Testis (tissue), 3 donors: ENCODE data around the gene PNPLA5. TPM values are rescaled to one million over a fixed set of nuclear protein-coding genes. Genes with fewer than 3 reads are reported as not detected.
"Not testable (repeated sequence)": the region's sequence is repeated elsewhere in the genome, so short reads cannot be mapped to it uniquely, and the experiment has no call there.

Source experiments
- DNase-seq: peaks from one replicate; pipeline ENCODE4 v3.0.0-alpha.2; 2019
- H3K27ac ChIP-seq, 2 donors: fragments of 200-600 bp; sonication (generic); one replicate each; pipeline ENCODE4 v1.5.1; 2019
- H3K27me3 ChIP-seq: fragments of 200-600 bp; sonication (generic); one replicate; pipeline ENCODE4 v1.5.1; 2019
- H3K36me3 ChIP-seq: fragments of 200-600 bp; sonication (generic); one replicate; pipeline ENCODE4 v1.5.1; 2017; ENCODE audit warnings: low read depth; ENCODE audit errors: missing control alignments
- H3K4me1 ChIP-seq: fragments of 200-600 bp; sonication (generic); one replicate; pipeline ENCODE4 v1.5.1; 2019
- H3K4me3 ChIP-seq, 2 donors: fragments of 200-600 bp; sonication (generic); one replicate each; pipeline ENCODE4 v1.5.1; 2017 to 2019
- H3K9me3 ChIP-seq: fragments of 200-600 bp; sonication (generic); one replicate; pipeline ENCODE4 v1.5.1; 2017
- POLR2A ChIP-seq: fragments of 450-650 bp; IDR thresholded peaks from one replicate; pipeline ENCODE4 v1.6.1; 2017; ENCODE audit warnings: antibody characterized with exemption, mild to moderate bottlenecking, moderate library complexity
- WGBS, 2 donors: methylation state at CpG; one replicate each; pipeline ENCODE4 v1.1.5; 2018; 5-methylcytosine and 5-hydroxymethylcytosine counted together
- intact Hi-C: fragments of 100-400 bp; cut with DNase I; formaldehyde crosslinking; loops from one replicate; pipeline ENCODE4 v1.15.1; 2023; ENCODE audit warnings: low total_unique reads
- polyA plus RNA-seq: library from polyadenylated mRNA; stranded (reverse); fragments of 350-450 nt; fragmentation: Illumina TruSeq; extraction: RNeasy Lipid Tissue Mini Kit (QIAGEN cat#74804); gene quantifications from one replicate; pipeline ENCODE4 v1.2.3, GENCODE V29; 2014; ENCODE audit warnings: low read depth, low replicate concordance; ENCODE audit not compliant: insufficient read depth
- total RNA-seq, 2 donors: library from RNA; depleted of rRNA; stranded (reverse); fragments of >200 nt; gene quantifications; one replicate each; pipeline ENCODE4 v1.2.3, GENCODE V29; 2016
- TF ChIP-seq, protein P1 (sequence below), 3 experiments: fragments of 450-650 bp in 2 of 3; fragments of 200-600 bp in 1 of 3; sonication (generic) in 1 of 3; IDR thresholded peaks; one replicate each; pipeline ENCODE4 v1.5.1; 2016 to 2019; ENCODE audit warnings: antibody characterized with exemption in 3 of 3, mild to moderate bottlenecking in 2 of 3, moderate library complexity in 1 of 3

Gene PNPLA5
- total and polyA plus RNA-seq, 3 donors from 2014 or later, result not detected

DNA sequence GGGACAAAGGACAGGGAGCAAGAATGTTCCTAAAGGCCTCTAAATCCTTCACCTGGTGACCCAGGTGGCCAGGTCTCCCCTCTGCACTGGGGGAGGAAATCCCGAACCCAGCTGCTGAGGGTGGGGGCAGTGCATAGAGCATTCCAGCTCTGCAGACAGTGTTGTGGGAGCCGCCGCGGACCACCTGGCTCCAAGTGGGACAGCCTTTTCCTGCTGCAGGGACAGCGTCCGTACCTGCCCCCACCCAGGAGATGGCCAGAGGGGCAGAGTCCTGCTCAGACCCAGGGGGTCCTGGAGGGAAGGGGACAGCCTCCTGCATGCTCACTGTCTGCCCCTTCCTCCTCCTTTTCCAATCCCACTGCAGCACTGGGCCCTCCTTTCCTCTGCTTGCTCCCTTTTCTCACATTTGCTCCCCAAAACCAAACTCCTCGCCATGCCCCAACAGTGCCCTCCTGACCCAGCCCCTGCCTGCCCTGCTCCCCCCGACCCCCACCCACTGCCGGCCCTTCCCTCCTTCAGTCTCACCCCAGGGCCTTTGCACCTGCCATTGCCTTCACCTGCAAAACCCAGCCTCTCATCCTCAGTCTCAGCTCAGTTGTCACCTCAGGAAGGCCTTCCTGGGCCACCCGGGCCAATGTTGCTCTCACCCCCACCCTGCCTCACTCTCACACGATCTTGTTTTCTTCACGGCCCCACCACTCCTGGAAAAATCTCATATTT lies 12.8 kb downstream of the PNPLA5 start:
- H3K9me3 ChIP-seq, result no peaks in the 10 kb centered on the region
- intact Hi-C loops, result no loop called here
- H3K27ac ChIP-seq, result no peak overlapping the region
- TF ChIP-seq, protein P1, sequence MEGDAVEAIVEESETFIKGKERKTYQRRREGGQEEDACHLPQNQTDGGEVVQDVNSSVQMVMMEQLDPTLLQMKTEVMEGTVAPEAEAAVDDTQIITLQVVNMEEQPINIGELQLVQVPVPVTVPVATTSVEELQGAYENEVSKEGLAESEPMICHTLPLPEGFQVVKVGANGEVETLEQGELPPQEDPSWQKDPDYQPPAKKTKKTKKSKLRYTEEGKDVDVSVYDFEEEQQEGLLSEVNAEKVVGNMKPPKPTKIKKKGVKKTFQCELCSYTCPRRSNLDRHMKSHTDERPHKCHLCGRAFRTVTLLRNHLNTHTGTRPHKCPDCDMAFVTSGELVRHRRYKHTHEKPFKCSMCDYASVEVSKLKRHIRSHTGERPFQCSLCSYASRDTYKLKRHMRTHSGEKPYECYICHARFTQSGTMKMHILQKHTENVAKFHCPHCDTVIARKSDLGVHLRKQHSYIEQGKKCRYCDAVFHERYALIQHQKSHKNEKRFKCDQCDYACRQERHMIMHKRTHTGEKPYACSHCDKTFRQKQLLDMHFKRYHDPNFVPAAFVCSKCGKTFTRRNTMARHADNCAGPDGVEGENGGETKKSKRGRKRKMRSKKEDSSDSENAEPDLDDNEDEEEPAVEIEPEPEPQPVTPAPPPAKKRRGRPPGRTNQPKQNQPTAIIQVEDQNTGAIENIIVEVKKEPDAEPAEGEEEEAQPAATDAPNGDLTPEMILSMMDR (IDR thresholded peaks at IDR 0.05), result no peak
- TF ChIP-seq POLR2A, result no peak
- 80% methylated on average over 10 to 12 of the region's 12 CpGs for WGBS, 2 donors
- no peak for DNase-seq
- H3K27me3 ChIP-seq, result no peaks in the 10 kb centered on the region
- no peaks in the 10 kb centered on the region for H3K4me1 ChIP-seq
- no peaks in the 10 kb centered on the region for H3K36me3 ChIP-seq
- H3K4me3 ChIP-seq, result no peak overlapping the region

DNA sequence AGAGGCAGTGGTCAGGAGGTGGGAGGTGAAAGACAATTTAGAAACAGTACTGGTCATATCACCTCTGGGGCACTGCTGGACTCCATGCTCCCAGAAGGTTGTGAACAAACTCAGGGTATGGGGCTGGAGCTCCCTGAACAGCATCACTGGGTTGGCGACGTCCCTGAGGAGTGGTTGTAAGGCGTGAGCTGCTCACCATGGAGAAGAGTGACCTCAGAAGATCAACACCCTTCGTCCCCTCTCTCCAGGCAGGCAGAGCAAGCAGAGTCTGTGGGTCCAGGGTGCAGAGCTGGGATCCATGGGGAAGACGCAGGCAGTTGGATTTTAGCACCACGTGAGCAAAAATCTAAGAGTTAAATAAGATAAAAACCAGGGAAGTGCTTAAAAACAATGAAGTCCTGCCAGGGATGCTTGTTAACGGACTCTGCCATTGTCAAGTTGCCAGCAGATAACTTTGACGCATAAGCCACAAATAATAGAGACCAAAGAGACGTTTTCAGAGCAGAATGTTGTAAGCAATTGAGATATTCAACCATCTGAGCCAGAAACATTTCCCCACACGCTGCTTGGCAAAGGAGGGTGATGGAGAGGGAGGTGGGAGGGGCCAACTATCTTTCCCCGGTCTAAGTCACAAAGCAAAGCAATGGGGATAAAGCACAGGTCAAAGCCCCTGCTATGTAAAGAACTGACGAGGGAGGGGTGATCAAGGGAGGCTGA lies 13.6 kb downstream of the PNPLA5 start:
- no peak overlapping the region for H3K27ac ChIP-seq
- no peaks in the 10 kb centered on the region for H3K27me3 ChIP-seq
- no peak overlapping the region for H3K4me3 ChIP-seq
- H3K9me3 ChIP-seq, result no peaks in the 10 kb centered on the region
- TF ChIP-seq POLR2A, result no peak
- TF ChIP-seq, protein P1 (IDR thresholded peaks at IDR 0.05), result no peak
- H3K4me1 ChIP-seq, result no peaks in the 10 kb centered on the region
- WGBS, 2 donors, result 43 to 44% methylated on average over 12 of the region's 12 CpGs
- no peaks in the 10 kb centered on the region for H3K36me3 ChIP-seq
- no peak for DNase-seq
- intact Hi-C loops, result no loop called here

DNA sequence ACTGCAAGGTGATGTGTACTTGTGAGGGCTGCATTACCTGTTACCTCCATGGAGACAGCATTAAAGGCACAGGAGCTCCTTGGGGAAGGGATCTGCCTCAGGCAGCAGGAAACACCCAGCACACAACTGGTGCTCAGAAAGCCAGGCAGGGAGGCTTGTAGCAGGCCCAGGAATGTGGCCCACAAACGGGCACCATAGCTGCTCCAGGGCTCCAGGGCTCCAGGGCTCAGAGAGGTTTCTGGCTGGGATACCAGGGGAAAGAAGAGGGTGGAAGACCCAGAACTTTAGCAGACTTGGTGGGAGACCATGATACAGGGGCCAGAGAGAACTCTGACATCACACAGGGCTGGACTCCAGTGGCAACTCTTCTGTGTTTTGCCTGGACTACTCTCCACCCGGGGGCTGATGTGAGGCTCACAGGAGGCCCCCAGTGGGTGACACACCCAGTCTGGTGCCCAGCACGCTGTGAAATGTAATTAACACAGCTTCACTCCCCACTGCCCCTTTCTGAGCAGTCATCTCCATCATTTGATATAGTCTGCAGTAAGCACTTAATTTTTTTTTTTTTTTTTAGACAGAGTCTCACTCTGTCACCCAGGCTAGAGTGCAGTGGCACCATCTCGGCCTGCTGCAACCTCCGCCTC lies 14.8 kb downstream of the PNPLA5 start:
- no peak overlapping the region for H3K4me3 ChIP-seq
- intact Hi-C loops, result no loop called here
- no peaks in the 10 kb centered on the region for H3K36me3 ChIP-seq
- DNase-seq, result no peak
- H3K4me1 ChIP-seq, result no peaks in the 10 kb centered on the region
- WGBS, 2 donors, result 64 to 86% methylated on average over 5 of the region's 5 CpGs
- H3K27ac ChIP-seq, result no peak overlapping the region
- H3K27me3 ChIP-seq, result no peaks in the 10 kb centered on the region
- TF ChIP-seq POLR2A, result no peak
- TF ChIP-seq, protein P1 (IDR thresholded peaks at IDR 0.05), result no peak
- H3K9me3 ChIP-seq, result no peaks in the 10 kb centered on the region

DNA sequence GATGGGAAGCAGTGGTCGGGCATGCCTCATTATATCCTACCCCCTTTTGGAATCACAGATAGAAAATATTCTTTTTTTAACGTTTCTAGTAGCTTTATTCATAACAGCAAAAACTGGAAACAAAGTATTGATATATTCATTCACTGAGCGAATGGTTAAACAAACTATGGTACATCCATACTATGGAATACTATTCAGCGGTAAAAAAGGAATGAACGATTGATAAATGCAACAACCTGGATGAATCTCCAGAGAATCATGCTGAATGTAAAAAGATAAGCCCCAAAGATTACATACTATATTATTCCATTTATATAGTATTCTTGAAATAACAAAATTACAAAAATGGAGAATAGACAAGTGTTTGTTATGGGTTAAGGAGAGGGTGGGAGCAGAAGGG lies 22.0 kb downstream of the PNPLA5 start:
- no peaks in the 10 kb centered on the region for H3K9me3 ChIP-seq
- H3K4me1 ChIP-seq, result no peaks in the 10 kb centered on the region
- no peak overlapping the region for H3K4me3 ChIP-seq
- intact Hi-C loops, result no loop called here
- 89% methylated on average over 5 of the region's 5 CpGs for WGBS, 2 donors
- H3K27me3 ChIP-seq, result no peaks in the 10 kb centered on the region
- TF ChIP-seq POLR2A, result no peak
- TF ChIP-seq, protein P1 (IDR thresholded peaks at IDR 0.05), result no peak
- DNase-seq, result no peak
- H3K36me3 ChIP-seq, result no peaks in the 10 kb centered on the region
- H3K27ac ChIP-seq, result no peak overlapping the region

DNA sequence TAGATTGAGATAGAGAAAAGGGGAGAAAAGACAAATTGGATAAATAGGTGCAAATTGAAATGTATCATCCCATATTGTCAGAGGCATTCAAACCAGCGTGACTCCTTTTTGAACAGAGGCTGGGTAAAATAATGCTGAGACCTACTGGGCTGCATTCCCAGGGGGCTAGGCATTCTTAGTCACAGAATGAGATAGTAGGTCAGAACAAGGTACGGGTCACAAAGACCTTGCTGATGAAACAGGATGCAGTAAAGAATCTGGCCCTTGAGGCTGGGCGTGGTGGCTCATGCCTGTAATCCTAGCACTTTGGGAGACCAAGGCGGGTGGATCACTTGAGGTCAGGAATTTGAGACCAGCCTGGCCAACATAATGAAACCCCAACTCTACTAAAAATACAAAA lies 22.8 kb downstream of the PNPLA5 start:
- H3K4me3 ChIP-seq, H3K4me1 ChIP-seq, H3K9me3 ChIP-seq, DNase-seq, H3K36me3 ChIP-seq, intact Hi-C loops, H3K27ac ChIP-seq, H3K27me3 ChIP-seq: not testable (repeated sequence)
- 82 to 89% methylated on average over 4 of the region's 4 CpGs for WGBS, 2 donors
